ENCODE measurements around the gene APBB1.

The APBB1 gene

GRCh38 chr11:6410695-6411430 lies 8.0 kb downstream of the APBB1 start:
- H3K4me3 ChIP-seq (ENCODE audit: low read depth, low read length), result no peak overlapping the region
- no peak for TF ChIP-seq CTCF (conservative IDR thresholded peaks at IDR 0.05; ENCODE audit: low read depth, low read length)
- no peak for DNase-seq (ENCODE audit: low read depth)

GRCh38 chr11:6406370-6406769 lies 12.5 kb downstream of the APBB1 start:
- no peak for TF ChIP-seq CTCF (conservative IDR thresholded peaks at IDR 0.05; ENCODE audit: low read depth, low read length)
- no peak for DNase-seq (ENCODE audit: low read depth)
- no peak overlapping the region for H3K4me3 ChIP-seq (ENCODE audit: low read depth, low read length)

- no peak for DNase-seq (ENCODE audit: low read depth)
These were observed 13.0 kb downstream of the APBB1 start for GRCh38 chr11:6405846-6406245.

GRCh38 chr11:6405052-6405667 lies 13.7 kb downstream of the APBB1 start:
- TF ChIP-seq CTCF (conservative IDR thresholded peaks at IDR 0.05; ENCODE audit: low read depth, low read length), result no peak
- H3K4me3 ChIP-seq (ENCODE audit: low read depth, low read length), result no peak overlapping the region
- peak; percentile 34 for DNase-seq (ENCODE audit: low read depth)

More at GRCh38 chr11:6405846-6406245, 13.0 kb downstream of the APBB1 start:
- H3K4me3 ChIP-seq (ENCODE audit: low read depth, low read length), result no peak overlapping the region
- no peak for TF ChIP-seq CTCF (conservative IDR thresholded peaks at IDR 0.05; ENCODE audit: low read depth, low read length)

- TF ChIP-seq CTCF (conservative IDR thresholded peaks at IDR 0.05; ENCODE audit: low read depth, low read length), result no peak
- H3K4me3 ChIP-seq (ENCODE audit: low read depth, low read length), result no peak overlapping the region
- DNase-seq (ENCODE audit: low read depth), result peak; percentile 25
These were observed 14.4 kb downstream of the APBB1 start for GRCh38 chr11:6404342-6405051.

GRCh38 chr11:6403539-6403938 lies 15.4 kb downstream of the APBB1 start:
- no peak for TF ChIP-seq CTCF (conservative IDR thresholded peaks at IDR 0.05; ENCODE audit: low read depth, low read length)
- no peak overlapping the region for H3K4me3 ChIP-seq (ENCODE audit: low read depth, low read length)
- DNase-seq (ENCODE audit: low read depth), result no peak

All from choroid plexus epithelial cell (primary cell).